Epithelial cell of esophagus (primary cell): Measurements from ENCODE around the gene PGGT1B.
A peak's percentile ranks its signal among the peaks of the same experiment; 100 is the strongest.

Experiments used
- DNase-seq: peaks from one replicate; pipeline ENCODE4 v3.0.0; 2010; ENCODE audit warnings: low read depth
- H3K4me3 ChIP-seq: 2 replicates; pipeline ENCODE4 v1.5.1; 2011; ENCODE audit warnings: mild to moderate bottlenecking, low read length, control low read depth
- TF ChIP-seq, protein P1 (sequence below): IDR thresholded peaks from 2 replicates; pipeline ENCODE4 v1.5.1; 2011; ENCODE audit warnings: low read depth, mild to moderate bottlenecking, low read length, control low read depth, inconsistent platforms; ENCODE audit not compliant: insufficient read depth; ENCODE audit errors: missing control alignments

Gene PGGT1B

DNA sequence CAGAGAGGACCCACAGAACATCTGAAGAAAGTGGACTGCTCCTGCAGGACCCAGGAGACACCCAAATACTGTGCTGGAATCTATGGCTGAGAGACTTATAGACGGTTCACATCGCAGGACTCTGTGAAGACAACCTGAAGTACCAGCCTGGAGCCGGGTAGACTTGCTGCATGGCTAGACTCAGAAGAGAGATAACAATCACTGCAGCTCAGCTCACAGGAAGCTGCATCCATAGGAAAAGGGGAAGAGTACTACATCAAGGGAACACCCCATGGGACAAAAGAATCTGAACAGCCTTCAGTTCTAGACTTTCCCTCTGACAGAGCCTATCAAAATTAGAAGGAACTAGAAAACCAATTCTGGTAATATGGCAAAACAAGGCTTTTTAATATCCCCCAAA is 66.5 kb downstream of the PGGT1B start:
- H3K4me3 ChIP-seq: no peak overlapping the region
- no peak for DNase-seq
- TF ChIP-seq, protein P1, sequence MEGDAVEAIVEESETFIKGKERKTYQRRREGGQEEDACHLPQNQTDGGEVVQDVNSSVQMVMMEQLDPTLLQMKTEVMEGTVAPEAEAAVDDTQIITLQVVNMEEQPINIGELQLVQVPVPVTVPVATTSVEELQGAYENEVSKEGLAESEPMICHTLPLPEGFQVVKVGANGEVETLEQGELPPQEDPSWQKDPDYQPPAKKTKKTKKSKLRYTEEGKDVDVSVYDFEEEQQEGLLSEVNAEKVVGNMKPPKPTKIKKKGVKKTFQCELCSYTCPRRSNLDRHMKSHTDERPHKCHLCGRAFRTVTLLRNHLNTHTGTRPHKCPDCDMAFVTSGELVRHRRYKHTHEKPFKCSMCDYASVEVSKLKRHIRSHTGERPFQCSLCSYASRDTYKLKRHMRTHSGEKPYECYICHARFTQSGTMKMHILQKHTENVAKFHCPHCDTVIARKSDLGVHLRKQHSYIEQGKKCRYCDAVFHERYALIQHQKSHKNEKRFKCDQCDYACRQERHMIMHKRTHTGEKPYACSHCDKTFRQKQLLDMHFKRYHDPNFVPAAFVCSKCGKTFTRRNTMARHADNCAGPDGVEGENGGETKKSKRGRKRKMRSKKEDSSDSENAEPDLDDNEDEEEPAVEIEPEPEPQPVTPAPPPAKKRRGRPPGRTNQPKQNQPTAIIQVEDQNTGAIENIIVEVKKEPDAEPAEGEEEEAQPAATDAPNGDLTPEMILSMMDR: no peak

DNA sequence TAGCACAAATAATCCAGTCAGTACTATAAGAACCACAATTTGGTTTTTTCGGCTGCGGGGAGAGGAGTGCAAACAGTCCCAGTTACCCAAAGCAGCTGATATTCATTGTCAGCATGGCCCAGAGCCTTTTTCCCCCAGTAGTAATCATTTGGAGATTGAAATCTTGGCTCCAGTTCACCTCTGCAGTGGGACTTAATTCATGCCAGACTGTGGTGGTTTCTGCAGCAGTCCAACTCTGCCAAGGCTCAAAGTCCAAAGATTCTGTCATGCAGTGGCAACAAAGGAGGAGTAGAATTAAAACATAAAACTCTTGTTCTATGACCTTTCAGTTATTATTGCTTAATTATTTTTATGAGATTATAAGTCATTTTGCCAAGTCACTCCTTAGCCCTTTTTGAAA is 68.0 kb downstream of the PGGT1B start:
- no peak overlapping the region for H3K4me3 ChIP-seq
- TF ChIP-seq, protein P1: no peak
- DNase-seq: no peak

DNA sequence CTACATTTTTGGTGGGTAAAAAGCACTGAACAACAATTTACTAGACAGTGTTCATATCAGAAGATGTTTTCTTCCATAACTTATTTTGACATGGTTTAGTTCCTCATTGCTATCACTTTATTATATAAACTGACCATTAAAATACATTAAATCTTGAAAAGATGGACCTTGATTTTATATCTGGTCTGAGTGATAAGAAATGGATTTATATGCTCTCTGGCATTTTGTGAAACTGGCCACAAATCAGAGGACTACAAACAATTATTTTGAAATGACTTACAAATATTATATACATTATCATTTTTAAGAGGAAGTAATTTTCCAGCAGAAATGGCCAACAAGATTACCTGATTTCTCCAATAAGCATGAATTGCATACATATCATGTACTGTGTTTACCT is 69.4 kb downstream of the PGGT1B start:
- TF ChIP-seq, protein P1: no peak
- no peak for DNase-seq
- H3K4me3 ChIP-seq: no peak overlapping the region

DNA sequence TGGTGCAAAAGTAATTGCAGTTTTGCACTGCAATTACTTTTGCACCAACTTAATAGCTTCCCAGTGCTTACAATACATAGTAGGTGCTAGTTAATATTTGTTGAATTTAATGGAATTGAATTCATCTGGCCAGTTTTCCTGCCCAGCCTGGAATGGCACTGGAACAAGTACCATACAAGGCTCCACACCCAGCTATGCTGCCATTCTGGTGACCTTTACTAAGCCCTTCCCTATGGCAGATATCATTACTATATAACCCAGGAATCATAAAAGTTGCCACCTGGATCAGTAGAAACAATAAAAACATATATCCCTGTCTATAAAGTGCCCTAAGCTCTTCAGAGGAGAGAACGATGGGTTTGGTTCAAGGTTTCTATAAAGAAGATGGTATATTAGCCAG is 70.6 kb downstream of the PGGT1B start:
- H3K4me3 ChIP-seq: no peak overlapping the region
- TF ChIP-seq, protein P1: no peak
- no peak for DNase-seq

DNA sequence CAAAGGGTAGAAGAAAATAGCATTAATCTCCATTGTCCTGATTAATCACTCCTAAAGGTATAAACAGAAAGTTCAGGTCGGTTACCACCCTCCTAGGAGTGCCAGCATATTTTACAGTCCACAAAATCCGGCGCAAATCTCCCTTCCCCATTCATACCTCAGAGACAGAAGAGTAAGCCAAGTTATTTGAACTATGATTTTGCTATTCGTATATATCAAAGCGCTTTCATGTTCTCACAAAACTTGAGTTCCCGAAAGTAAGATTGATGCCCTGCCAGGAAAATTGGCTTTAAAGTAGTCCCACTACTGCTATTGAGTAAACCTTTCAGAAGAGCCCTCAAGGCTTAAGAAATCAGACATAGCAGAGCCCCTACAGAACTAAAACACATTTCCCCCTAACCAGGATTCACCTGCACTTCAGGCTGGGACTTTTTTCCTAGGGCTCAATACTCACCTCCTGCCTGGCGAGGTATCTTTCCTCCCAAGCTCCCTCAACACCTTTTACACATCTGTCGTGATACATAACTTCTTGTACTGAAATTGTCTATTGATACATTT is 71.1 kb downstream of the PGGT1B start:
- TF ChIP-seq, protein P1: no peak
- no peak overlapping the region for H3K4me3 ChIP-seq
- DNase-seq: no peak

DNA sequence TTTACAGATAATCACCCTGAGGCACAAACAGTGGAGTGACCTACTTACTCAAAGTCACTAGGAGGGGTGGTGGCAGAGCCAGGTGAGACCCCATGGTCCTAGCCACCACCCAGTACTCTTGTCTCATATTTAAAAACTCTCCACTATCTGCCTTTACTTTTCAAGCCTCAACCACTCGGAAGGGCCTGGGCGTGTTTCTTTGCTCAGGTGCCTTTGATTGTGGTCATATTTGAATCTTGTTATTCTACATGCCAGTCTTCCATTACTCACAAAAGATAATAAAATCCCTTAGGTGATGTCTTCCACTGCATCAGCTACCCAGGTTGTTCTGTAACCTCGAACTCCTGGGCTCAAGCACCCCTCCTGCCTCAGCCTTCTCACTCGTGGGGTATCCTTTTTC is 72.3 kb downstream of the PGGT1B start:
- no peak overlapping the region for H3K4me3 ChIP-seq
- DNase-seq: peak; percentile 26
- TF ChIP-seq, protein P1: no peak

DNA sequence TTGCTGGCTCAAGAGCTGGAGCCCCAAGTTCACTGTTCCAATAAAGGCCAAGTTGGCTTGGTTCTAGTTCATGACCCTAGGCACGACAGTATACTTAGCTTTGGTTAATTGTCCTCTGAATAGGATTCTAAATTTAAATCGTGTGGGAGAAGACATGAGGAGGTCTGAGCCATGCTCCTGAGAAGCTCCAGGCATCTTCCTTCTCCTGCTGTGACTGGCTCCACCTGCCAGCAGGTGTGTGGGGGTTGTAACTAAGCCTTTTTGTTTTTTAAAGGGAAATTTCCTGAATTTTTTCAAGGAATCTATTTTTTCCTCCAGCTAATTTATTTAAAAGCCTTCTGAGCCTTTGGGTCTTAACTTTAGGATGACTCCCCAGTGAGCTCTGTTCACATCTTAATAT is 72.8 kb downstream of the PGGT1B start:
- TF ChIP-seq, protein P1: no peak
- no peak overlapping the region for H3K4me3 ChIP-seq
- DNase-seq: no peak
